ENCODE measurements around the gene MYO1E. TPM values are rescaled to one million over a fixed set of nuclear protein-coding genes. Genes with fewer than 3 reads are reported as not detected.

The MYO1E gene
- total RNA-seq, 1 donor from 2014 or later: 192 TPM

- no peak for TF ChIP-seq CTCF (IDR thresholded peaks at IDR 0.05)
- Mint-ChIP-seq H3K4me1 (ENCODE audit: low read depth) (peaks cover 65% of the 10 kb centered on the region), H3K4me3 (ENCODE audit: unreplicated experiment) (no peak overlapping the region), H3K27ac (ENCODE audit: unreplicated experiment) (peak overlapping the region; percentile 88), H3K9me3 (ENCODE audit: low read depth) (peaks cover 3% of the 10 kb centered on the region), H3K36me3 (ENCODE audit: low read depth) (peaks cover 1% of the 10 kb centered on the region), H3K27me3 (ENCODE audit: low read depth) (no peaks in the 10 kb centered on the region)
- DNase-seq (ENCODE audit: low spot score): no peak
These were observed 78.0 kb downstream of the MYO1E start for GRCh38 chr15:59294574-59295260.

- Mint-ChIP-seq H3K27me3 (ENCODE audit: low read depth) (no peaks in the 10 kb centered on the region), H3K4me3 (ENCODE audit: unreplicated experiment) (no peak overlapping the region), H3K27ac (ENCODE audit: unreplicated experiment) (no peak overlapping the region), H3K36me3 (ENCODE audit: low read depth) (peaks cover 1% of the 10 kb centered on the region), H3K4me1 (ENCODE audit: low read depth) (peaks cover 62% of the 10 kb centered on the region), H3K9me3 (ENCODE audit: low read depth) (peaks cover 3% of the 10 kb centered on the region)
- no peak for TF ChIP-seq CTCF (IDR thresholded peaks at IDR 0.05)
- DNase-seq (ENCODE audit: low spot score): no peak
These were observed 80.1 kb downstream of the MYO1E start for GRCh38 chr15:59292442-59293151.

- peaks cover 57% of the 10 kb centered on the region for H3K4me1 Mint-ChIP-seq (ENCODE audit: low read depth)
- H3K27me3 Mint-ChIP-seq (ENCODE audit: low read depth): no peaks in the 10 kb centered on the region
- H3K27ac Mint-ChIP-seq (ENCODE audit: unreplicated experiment): no peak overlapping the region
- H3K36me3 Mint-ChIP-seq (ENCODE audit: low read depth): peaks cover 1% of the 10 kb centered on the region
- H3K4me3 Mint-ChIP-seq (ENCODE audit: unreplicated experiment): no peak overlapping the region
- no peak for DNase-seq (ENCODE audit: low spot score)
- peaks cover 3% of the 10 kb centered on the region for H3K9me3 Mint-ChIP-seq (ENCODE audit: low read depth)
- TF ChIP-seq CTCF (IDR thresholded peaks at IDR 0.05): no peak
These were observed 81.5 kb downstream of the MYO1E start for GRCh38 chr15:59291213-59291549.

GRCh38 chr15:59290295-59291212, 82.1 kb downstream of the MYO1E start:
- H3K9me3 Mint-ChIP-seq (ENCODE audit: low read depth): peaks cover 3% of the 10 kb centered on the region
- TF ChIP-seq CTCF (IDR thresholded peaks at IDR 0.05): no peak
- no peaks in the 10 kb centered on the region for H3K27me3 Mint-ChIP-seq (ENCODE audit: low read depth)
- peak overlapping the region; percentile 25 for H3K27ac Mint-ChIP-seq (ENCODE audit: unreplicated experiment)
- peaks cover 1% of the 10 kb centered on the region for H3K36me3 Mint-ChIP-seq (ENCODE audit: low read depth)
- H3K4me1 Mint-ChIP-seq (ENCODE audit: low read depth): peaks cover 51% of the 10 kb centered on the region
- no peak for DNase-seq (ENCODE audit: low spot score)
- H3K4me3 Mint-ChIP-seq (ENCODE audit: unreplicated experiment): no peak overlapping the region

- Mint-ChIP-seq H3K9me3 (ENCODE audit: low read depth) (no peaks in the 10 kb centered on the region), H3K4me3 (ENCODE audit: unreplicated experiment) (no peak overlapping the region), H3K4me1 (ENCODE audit: low read depth) (peaks cover 46% of the 10 kb centered on the region), H3K36me3 (ENCODE audit: low read depth) (peaks cover 1% of the 10 kb centered on the region), H3K27ac (ENCODE audit: unreplicated experiment) (no peak overlapping the region), H3K27me3 (ENCODE audit: low read depth) (no peaks in the 10 kb centered on the region)
- no peak for TF ChIP-seq CTCF (IDR thresholded peaks at IDR 0.05)
- no peak for DNase-seq (ENCODE audit: low spot score)
These were observed 83.1 kb downstream of the MYO1E start for GRCh38 chr15:59289574-59289973.

All from chondrocyte (in vitro differentiated cells).